Activated T-helper 17 cell treated with anti-CD3 and anti-CD28 coated beads, Interleukin-2, amount 50 U/mL, for 72 hours (primary cell): ENCODE data around the gene RASEF. TPM values are rescaled to one million over a fixed set of nuclear protein-coding genes. Genes with fewer than 3 reads are reported as not detected.
"Not testable (repeated sequence)": the region's sequence is repeated elsewhere in the genome, so short reads cannot be mapped to it uniquely, and the experiment has no call there.

Experiments used
- ATAC-seq: fragments of 150-1000 bp; cut with Tn5 transposase; replicated peaks from 2 replicates; pipeline ENCODE4 v1.10.0; 2021; ENCODE audit warnings: mild to moderate bottlenecking, moderate library complexity
- H3K27ac Mint-ChIP-seq: one replicate; pipeline ENCODE4 v1.8.0; 2022; ENCODE audit warnings: mixed read lengths
- H3K27me3 Mint-ChIP-seq: one replicate; pipeline ENCODE4 v1.8.0; 2022; ENCODE audit warnings: mixed read lengths
- H3K36me3 Mint-ChIP-seq: one replicate; pipeline ENCODE4 v1.8.0; 2022; ENCODE audit warnings: low read depth, mild to moderate bottlenecking, mixed read lengths
- H3K4me1 Mint-ChIP-seq: one replicate; pipeline ENCODE4 v1.8.0; 2022; ENCODE audit warnings: mixed read lengths
- H3K4me3 Mint-ChIP-seq: one replicate; pipeline ENCODE4 v1.8.0; 2022; ENCODE audit warnings: mild to moderate bottlenecking, mixed read lengths
- H3K9me3 Mint-ChIP-seq: one replicate; pipeline ENCODE4 v1.8.0; 2022; ENCODE audit warnings: mixed read lengths
- total RNA-seq, 2 donors: library from RNA; stranded (reverse); gene quantifications; one replicate each; pipeline ENCODE4 v1.2.3, GENCODE V29; 2022

Gene RASEF
- total RNA-seq, 2 donors from 2014 or later: not detected

DNA sequence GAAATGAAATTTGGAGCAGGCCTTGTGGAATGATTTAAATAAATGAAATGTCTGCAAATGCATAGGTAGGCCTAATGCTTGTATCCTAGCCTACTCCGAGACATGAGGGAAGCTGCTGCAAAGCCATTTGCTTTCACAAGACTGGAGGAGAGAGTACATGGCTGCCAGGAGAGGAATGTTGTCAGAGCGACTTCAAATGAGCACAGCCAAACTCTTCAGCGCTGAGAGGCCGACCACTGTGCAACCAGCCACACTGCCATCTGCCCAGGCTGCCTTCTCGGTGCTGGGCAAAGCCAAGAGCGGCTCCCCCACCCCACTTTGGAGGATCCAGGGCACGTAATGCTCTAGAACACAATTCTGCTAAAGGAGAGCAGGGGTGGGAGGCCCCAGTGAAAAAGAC is 122.6 kb downstream of the RASEF start:
- H3K4me1 Mint-ChIP-seq: no peaks in the 10 kb centered on the region
- no peak overlapping the region for H3K4me3 Mint-ChIP-seq
- no peaks in the 10 kb centered on the region for H3K36me3 Mint-ChIP-seq
- ATAC-seq: no peak
- no peak overlapping the region for H3K27ac Mint-ChIP-seq
- H3K27me3 Mint-ChIP-seq: no peaks in the 10 kb centered on the region
- no peaks in the 10 kb centered on the region for H3K9me3 Mint-ChIP-seq

DNA sequence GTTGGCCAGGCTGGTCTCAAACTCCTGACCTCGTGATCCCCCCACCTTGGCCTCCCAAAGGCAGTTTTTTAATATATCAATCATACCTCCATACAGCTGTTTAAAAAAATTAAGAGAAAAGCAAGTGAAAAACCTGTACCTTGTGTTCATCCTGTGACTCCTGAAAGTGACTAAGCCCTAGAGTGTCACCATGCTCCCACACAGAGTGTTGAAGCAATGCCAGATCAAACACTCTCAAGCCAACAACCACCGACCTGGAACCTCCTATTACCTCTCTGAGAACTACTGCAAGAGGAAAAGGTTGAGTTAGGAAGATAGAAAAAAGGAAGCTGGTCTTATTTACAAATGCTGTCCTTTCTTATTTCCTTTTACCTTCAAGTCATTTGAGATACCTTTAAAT is 123.5 kb downstream of the RASEF start:
- Mint-ChIP-seq H3K27ac (no peak overlapping the region), H3K4me3 (no peak overlapping the region), H3K4me1 (no peaks in the 10 kb centered on the region), H3K36me3 (no peaks in the 10 kb centered on the region), H3K27me3 (no peaks in the 10 kb centered on the region), H3K9me3 (no peaks in the 10 kb centered on the region)
- no peak for ATAC-seq

DNA sequence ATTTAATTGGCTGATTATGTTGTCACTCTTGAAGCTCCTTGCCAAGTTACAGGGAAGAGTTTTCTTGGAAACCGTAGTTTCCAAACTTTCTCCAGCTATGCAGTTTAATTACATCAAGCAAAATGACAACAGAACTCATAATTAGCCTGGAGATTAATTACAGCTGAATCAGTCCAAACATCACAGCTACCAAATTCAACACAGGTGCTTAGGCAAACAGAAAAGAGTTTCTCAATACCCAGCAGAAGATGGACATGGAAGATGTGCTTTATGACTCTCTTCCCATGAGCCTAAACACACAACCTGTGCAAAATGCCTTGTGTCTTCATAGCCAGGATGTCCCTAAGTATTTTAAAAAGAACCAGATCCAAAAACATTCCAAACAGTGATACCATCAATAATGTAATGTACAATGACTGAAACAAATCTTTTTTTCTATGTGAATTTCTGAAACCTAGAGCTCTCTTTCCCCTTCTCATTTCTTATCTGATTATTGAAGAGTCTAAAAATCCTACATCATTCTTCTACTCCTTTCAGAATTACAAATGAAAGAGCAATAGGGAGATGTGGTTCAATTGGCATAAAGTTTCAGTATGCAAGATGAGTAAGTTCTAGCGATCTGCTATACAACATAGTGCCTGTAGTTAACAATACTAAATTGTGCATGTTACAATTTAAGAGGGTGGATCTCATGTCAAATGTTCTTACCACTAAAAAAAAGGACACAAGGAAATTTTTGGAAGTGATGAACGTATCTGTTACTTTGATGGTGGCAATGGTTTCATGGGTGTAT is 124.3 kb downstream of the RASEF start:
- no peaks in the 10 kb centered on the region for H3K4me1 Mint-ChIP-seq
- no peak overlapping the region for H3K27ac Mint-ChIP-seq
- H3K4me3 Mint-ChIP-seq: no peak overlapping the region
- H3K36me3 Mint-ChIP-seq: no peaks in the 10 kb centered on the region
- no peaks in the 10 kb centered on the region for H3K9me3 Mint-ChIP-seq
- ATAC-seq: no peak
- H3K27me3 Mint-ChIP-seq: no peaks in the 10 kb centered on the region

DNA sequence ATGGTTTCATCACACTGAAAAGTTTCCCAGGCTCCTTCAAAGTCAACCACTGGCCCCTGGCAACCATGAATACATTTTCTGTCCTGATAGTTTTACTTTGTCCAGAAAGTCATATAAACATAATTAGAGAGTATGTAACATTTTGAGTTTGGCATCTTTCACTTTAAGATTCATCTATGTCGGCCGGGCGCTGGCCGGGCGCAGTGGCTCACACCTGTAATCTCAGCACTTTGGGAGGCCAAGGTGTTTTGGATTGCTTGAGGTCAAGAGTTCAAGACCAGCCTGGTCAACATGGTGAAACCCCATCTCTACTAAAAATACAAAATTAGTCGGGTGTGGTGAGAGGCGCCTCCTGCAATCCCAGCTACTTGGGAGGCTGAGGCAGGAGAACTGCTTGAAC is 126.4 kb downstream of the RASEF start:
- not testable (repeated sequence) for H3K27me3 Mint-ChIP-seq, H3K36me3 Mint-ChIP-seq, H3K27ac Mint-ChIP-seq, H3K4me3 Mint-ChIP-seq, ATAC-seq, H3K9me3 Mint-ChIP-seq, H3K4me1 Mint-ChIP-seq

DNA sequence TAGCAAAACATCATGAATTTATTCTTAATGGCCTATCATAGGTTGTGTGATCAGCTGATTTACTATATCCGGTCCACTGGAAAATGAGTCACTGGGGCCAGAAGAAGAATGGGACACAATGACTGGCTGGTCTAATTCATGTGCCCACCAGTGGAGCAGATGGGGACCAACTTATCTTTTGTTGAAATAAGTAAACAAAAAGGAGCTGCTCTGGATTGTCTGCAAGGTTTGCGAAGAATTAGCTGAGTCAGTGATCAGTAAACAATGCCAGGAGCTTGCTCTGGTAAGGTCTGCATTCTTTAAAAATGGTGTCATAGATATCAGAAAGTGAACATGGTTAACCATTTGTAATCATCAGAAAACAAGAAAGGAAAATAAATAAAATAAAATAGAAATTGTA is 128.0 kb downstream of the RASEF start:
- ATAC-seq: no peak
- no peaks in the 10 kb centered on the region for H3K4me1 Mint-ChIP-seq
- H3K4me3 Mint-ChIP-seq: no peak overlapping the region
- no peaks in the 10 kb centered on the region for H3K36me3 Mint-ChIP-seq
- H3K9me3 Mint-ChIP-seq: no peaks in the 10 kb centered on the region
- no peaks in the 10 kb centered on the region for H3K27me3 Mint-ChIP-seq
- no peak overlapping the region for H3K27ac Mint-ChIP-seq

DNA sequence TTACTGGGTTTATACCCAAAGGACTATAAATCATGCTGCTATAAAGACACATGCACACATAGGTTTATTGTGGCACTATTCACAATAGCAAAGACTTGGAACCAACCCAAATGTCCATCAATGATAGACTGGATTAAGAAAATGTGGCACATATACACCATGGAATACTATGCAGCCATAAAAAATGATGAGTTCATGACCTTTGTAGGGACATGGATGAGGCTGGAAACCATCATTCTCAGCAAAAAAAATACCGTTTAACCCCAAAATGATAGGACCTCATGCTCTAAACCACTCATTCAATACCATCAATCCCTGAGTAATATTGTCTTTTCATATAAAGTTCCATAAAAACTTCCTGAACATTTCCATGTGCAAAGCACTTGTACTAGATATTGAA is 128.9 kb downstream of the RASEF start:
- H3K4me1 Mint-ChIP-seq, H3K27me3 Mint-ChIP-seq, H3K4me3 Mint-ChIP-seq, ATAC-seq, H3K27ac Mint-ChIP-seq, H3K9me3 Mint-ChIP-seq, H3K36me3 Mint-ChIP-seq: not testable (repeated sequence)

DNA sequence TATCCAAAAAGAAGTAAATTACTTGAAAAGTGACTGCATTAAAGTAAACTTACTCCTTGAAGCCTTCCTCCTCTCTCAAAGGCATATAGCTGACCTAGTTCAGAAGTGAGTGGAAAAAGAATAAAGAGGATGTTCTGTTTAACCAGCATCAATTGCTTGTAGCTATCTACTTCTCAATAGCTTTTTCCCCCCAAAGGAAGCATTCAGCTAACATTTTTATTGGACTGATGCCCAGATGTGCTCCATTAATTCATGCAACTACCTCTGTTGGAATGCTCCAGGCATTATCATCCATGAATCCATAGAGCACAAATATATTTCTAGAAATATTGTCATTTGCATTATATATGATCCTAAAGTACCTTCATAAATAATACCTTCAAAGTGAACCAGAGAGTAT is 132.8 kb downstream of the RASEF start:
- no peaks in the 10 kb centered on the region for H3K4me1 Mint-ChIP-seq
- H3K9me3 Mint-ChIP-seq: no peaks in the 10 kb centered on the region
- peaks cover 3% of the 10 kb centered on the region for H3K27me3 Mint-ChIP-seq
- no peak for ATAC-seq
- no peak overlapping the region for H3K27ac Mint-ChIP-seq
- H3K4me3 Mint-ChIP-seq: no peak overlapping the region
- no peaks in the 10 kb centered on the region for H3K36me3 Mint-ChIP-seq
